Measurements from ENCODE around the gene SND1.

SND1 gene

GRCh38 chr7:128129224-128129864 lies 477.4 kb downstream of the SND1 start:
- no peak overlapping the region for H3K4me3 ChIP-seq (ENCODE audit: low read depth, low read length)
- no peak for TF ChIP-seq CTCF (IDR thresholded peaks at IDR 0.05; ENCODE audit: low read depth, low read length)

- no peak overlapping the region for H3K4me3 ChIP-seq (ENCODE audit: low read depth, low read length)
These were observed 479.1 kb downstream of the SND1 start for GRCh38 chr7:128131115-128131514.

DNA sequence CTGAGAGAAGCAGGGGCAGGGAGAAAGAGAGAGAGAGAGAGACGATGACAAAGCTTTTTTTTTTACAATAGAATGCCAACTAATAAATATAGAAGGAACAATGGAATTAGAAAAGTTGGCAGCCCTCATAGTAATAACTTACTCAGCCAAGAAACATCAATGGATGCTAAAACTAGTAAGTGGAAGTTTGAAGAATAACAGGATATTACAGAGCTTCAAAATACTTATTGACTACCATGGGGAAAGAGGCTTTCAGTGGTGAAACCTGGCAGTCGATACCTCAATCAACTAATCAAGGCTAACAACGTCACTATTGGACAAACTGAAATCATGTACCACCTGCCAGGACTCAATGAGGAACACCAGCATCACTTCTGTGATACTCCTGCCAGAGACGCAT lies 479.7 kb downstream of the SND1 start:
- no peak for TF ChIP-seq CTCF (IDR thresholded peaks at IDR 0.05; ENCODE audit: low read depth, low read length)
- H3K4me3 ChIP-seq (ENCODE audit: low read depth, low read length), result no peak overlapping the region

More at GRCh38 chr7:128131115-128131514, 479.1 kb downstream of the SND1 start:
- TF ChIP-seq CTCF (IDR thresholded peaks at IDR 0.05; ENCODE audit: low read depth, low read length), result no peak

- TF ChIP-seq CTCF (IDR thresholded peaks at IDR 0.05; ENCODE audit: low read depth, low read length), result no peak
These were observed 480.6 kb downstream of the SND1 start for GRCh38 chr7:128132426-128133069.

DNA sequence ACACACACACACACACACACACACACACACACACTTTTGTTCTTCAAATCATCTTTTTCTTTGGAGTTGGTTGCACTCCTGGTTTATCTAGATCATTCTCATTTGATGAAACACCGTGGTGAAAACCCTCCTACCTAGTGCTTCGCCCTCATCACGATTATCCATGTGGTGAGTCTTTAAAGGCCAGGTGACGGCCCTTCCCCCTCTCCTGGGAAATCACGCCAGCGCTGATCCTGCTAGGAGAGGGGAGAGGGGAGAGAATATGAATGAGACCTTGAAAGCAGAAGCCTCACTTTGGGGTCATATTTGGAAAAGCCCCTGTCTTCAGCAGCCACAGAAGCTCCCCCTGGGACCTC lies 483.1 kb downstream of the SND1 start:
- H3K4me3 ChIP-seq (ENCODE audit: low read depth, low read length), result no peak overlapping the region; the same call in 1 of the 2 replicates
- no peak for TF ChIP-seq CTCF (IDR thresholded peaks at IDR 0.05; ENCODE audit: low read depth, low read length)

More at GRCh38 chr7:128132426-128133069, 480.6 kb downstream of the SND1 start:
- H3K4me3 ChIP-seq (ENCODE audit: low read depth, low read length), result no peak overlapping the region

- TF ChIP-seq CTCF (IDR thresholded peaks at IDR 0.05; ENCODE audit: low read depth, low read length), result peak; percentile 29; the same call in 1 of the 2 replicates
- peak overlapping the region; percentile 63 for H3K4me3 ChIP-seq (ENCODE audit: low read depth, low read length)
These were observed 483.7 kb downstream of the SND1 start for GRCh38 chr7:128135515-128136214.

DNA sequence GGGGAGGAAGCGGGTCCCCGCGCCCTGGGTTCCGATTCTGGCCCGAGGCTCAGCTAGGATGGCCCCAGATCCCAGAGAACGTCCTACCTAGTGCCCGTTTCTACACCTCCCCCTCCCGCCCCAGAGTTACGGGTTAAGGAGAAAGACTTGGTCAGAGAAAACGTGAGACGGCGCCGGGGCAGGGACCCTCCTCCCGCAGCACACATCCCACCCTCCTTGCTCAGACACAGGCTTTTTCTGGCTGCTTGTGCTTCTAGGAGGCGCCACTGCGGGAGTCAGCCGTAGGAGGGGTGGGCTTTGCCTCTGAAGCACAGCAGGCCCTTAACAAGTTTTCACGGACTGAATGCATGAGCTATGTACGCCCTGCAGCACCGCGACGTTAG lies 484.2 kb downstream of the SND1 start:
- no peak for TF ChIP-seq CTCF (IDR thresholded peaks at IDR 0.05; ENCODE audit: low read depth, low read length)
- H3K4me3 ChIP-seq (ENCODE audit: low read depth, low read length), result peak overlapping the region; percentile 63
